GM18498 (cell line): ENCODE data around the gene CCDC80.

Experiments used
- ATAC-seq: cut with Tn5 transposase; IDR thresholded peaks from one replicate; pipeline ENCODE4 v1.9.1; 2021; ENCODE audit warnings: mild to moderate bottlenecking, moderate library complexity; ENCODE audit not compliant: unreplicated experiment

The CCDC80 gene, protein sequence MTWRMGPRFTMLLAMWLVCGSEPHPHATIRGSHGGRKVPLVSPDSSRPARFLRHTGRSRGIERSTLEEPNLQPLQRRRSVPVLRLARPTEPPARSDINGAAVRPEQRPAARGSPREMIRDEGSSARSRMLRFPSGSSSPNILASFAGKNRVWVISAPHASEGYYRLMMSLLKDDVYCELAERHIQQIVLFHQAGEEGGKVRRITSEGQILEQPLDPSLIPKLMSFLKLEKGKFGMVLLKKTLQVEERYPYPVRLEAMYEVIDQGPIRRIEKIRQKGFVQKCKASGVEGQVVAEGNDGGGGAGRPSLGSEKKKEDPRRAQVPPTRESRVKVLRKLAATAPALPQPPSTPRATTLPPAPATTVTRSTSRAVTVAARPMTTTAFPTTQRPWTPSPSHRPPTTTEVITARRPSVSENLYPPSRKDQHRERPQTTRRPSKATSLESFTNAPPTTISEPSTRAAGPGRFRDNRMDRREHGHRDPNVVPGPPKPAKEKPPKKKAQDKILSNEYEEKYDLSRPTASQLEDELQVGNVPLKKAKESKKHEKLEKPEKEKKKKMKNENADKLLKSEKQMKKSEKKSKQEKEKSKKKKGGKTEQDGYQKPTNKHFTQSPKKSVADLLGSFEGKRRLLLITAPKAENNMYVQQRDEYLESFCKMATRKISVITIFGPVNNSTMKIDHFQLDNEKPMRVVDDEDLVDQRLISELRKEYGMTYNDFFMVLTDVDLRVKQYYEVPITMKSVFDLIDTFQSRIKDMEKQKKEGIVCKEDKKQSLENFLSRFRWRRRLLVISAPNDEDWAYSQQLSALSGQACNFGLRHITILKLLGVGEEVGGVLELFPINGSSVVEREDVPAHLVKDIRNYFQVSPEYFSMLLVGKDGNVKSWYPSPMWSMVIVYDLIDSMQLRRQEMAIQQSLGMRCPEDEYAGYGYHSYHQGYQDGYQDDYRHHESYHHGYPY

GRCh38 chr3:112640930-112641801 is at the start of gene CCDC80:
Gene CCDC80 (minus strand): TSS chr3:112641143. CDS start chr3:112639905, 1,238 bp downstream.
- ATAC-seq, result no peak

DNA sequence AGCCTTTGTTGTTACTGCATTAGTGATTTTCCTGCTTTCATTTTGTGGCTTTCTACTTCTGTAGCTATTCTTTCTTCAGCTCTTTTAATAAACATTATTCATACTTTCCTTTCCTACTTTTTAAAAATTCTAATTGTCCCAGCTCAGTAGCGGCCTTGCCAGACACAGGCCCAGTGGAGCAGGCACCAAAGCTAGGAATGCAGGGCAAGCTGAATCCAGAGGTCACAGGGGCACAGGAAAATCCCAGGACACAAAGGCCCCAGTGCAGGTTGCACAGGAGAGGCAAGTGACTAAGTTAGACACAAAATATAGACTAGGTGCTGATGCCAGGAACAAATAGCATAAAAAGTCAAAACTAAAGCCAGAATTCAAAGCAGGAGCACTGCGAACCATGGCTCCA is 49.0 kb upstream of the CCDC80 start:
- ATAC-seq, result no peak

DNA sequence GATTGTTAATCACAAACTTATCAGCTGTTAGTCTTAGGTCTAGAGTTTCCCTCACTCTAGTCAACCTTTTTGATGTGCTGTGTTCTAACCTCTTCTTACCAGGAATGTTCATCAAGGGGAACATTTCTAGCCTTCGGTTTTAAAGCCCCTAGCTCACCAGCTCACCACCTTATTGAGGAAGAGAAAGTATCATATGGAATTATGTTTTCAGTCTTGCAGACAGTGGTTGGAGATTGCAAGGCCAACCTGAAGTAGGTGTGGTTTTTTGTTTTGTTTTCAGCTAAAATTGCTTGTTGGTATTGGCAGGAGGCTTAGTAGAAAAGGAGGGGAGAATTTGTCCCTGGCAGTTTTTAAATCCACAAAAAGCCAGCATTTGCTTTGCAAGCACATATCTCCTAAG is 48.4 kb upstream of the CCDC80 start:
- peak; percentile 71 for ATAC-seq

- no peak for ATAC-seq
Measured at GRCh38 chr3:112688819-112689218, 47.9 kb upstream of the CCDC80 start.

DNA sequence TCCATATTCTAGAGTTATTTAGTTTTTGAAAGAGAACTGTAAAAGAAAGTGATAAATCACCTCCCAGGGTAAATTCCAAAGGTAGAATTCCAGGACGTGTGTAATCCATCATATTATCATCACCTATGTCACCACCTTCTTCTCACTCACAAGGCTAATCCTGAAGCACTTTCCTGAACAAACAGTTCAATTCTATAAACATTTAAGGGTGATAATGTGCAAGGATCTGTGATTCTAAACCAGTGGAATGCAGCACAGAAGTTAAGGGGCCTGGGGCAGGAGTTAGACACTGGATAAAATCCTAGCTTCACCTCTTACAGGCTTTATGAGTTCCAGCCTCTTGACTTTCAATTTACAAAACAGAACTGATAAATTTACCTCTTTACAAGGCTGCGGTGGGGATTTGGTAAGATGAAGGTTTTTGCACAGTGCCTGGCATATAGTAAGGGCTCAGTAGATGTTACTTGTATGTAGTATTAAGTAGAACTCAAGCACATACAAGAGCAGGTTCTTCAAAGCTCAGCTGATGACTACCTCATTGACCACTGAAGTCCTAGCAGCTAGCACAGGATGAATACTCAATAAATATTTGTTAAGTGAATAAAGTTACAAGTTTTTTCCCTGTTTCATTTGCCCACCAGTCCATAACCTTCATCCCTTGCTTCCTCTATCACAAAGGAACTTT is 47.3 kb upstream of the CCDC80 start:
- no peak for ATAC-seq

GRCh38 chr3:112687616-112688015 is 46.7 kb upstream of the CCDC80 start:
- no peak for ATAC-seq

DNA sequence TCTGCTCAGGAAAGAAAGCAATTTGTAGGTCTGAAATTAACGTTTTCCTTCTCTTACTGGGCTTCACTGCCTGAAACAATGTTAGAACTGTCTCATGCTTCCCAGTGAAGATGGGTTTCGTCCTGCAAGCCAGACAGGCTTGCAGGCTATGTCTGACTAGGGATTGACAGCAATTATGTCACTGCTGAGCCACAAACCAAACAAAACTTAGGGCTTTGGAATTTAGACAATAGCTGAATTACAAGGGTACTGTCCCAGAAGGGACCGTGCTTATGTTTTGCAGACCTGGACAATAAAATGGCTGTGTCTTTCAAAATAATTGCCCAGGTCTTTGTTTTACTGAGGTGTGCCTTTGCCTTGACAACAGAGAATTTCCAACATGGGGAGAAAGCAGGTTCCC is 46.3 kb upstream of the CCDC80 start:
- no peak for ATAC-seq

DNA sequence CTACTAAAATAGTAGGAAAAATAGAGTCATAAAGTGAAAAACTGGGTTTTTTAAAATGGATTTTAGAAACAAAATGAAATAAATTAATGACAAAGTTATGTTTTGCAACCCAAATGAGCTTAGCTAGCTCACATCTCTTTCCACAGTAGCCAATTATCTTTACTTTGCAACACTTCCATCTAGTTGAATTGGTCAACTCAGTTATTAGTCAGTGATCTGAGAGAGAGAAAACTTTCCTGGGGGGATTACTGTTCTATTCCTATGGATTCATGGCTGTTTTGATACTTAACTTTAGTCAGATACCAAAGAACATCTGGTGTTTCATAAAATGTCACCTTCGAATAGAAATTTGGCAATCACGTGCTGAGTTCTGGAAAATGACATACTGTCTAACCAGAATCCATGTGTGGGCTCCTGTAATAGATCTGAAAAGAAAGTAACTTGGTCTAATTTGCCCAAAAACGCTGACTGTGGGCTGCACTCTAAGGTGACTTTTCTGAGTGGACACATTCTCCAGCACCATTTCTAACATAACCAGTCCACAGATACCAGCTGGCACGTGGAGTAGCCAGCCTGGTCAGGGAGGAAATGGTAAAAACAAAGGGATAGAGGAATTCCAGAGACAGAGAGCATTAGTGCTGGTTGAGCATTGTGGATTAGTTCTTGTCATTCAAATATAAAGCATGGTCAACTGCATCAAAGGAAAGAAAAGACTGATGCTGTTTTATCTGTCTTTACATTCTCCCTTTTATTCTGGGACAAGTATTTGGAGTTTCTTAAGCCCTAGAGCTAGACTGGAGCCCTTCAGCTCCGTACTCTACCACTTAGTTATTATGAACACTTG is 45.2 kb upstream of the CCDC80 start:
- no peak for ATAC-seq

DNA sequence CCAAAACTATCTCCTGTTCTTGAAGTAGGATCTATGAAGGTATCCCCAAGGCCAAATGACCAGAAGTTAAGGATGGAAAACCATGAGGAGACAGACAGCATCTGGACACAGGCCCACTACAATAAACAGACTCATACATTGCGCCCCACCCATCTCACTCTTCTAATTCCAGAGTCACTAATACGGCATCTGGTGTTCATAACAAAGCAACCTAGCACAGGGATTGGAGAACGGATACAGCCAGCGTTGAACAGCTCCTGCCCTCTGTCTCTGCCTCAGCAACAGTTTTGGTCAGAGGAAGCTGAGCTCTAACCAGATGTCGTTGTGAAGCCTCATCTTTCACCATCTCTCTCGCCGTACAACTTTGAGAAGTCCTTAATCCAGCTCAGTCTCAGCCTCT is 44.5 kb upstream of the CCDC80 start:
- no peak for ATAC-seq

- no peak for ATAC-seq
Measured at GRCh38 chr3:112682361-112682760, 41.4 kb upstream of the CCDC80 start.

GRCh38 chr3:112681822-112682325 is 40.9 kb upstream of the CCDC80 start:
- no peak for ATAC-seq

DNA sequence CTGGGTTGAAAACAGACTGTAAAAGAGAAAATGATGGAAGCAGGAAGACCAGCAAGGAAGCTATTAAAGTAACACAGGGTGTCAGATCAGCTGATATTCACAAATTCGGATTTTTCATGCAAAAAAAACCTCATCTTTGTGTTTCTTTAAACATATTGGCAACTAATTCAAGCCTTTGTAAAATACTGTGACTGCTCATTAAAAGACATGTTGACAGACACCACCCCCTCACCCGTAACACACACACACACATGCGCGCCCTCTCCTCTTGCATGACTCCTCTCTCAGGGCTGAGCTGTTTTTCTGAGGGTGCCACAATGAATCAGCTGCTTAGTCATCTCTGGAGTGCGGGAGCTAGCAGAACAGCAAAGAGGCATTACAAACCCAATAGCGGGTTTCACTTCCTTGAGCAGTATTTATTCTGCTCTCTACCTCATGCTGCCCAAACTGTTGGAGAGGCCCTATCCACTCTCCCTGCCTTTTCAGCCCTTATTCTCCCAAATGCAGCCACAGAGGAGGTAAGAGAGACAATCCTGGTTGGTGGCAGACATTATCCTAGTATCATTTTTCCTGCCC is 35.8 kb upstream of the CCDC80 start:
- ATAC-seq, result peak; percentile 98

- no peak for ATAC-seq
Measured at GRCh38 chr3:112675943-112676535, 35.1 kb upstream of the CCDC80 start.

- ATAC-seq, result no peak
Measured at GRCh38 chr3:112675349-112675748, 34.4 kb upstream of the CCDC80 start.

GRCh38 chr3:112672716-112673541 is 32.0 kb upstream of the CCDC80 start:
- no peak for ATAC-seq

- ATAC-seq, result no peak
Measured at GRCh38 chr3:112671930-112672715, 31.2 kb upstream of the CCDC80 start.

GRCh38 chr3:112670824-112671223 is 29.9 kb upstream of the CCDC80 start:
- no peak for ATAC-seq
